GM18505 (cell line): ENCODE results near the gene PEDS1.
"Not testable (repeated sequence)": the region's sequence is repeated elsewhere in the genome, so short reads cannot be mapped to it uniquely, and the experiment has no call there.

Source experiments
- ATAC-seq: cut with Tn5 transposase; IDR thresholded peaks from one replicate; pipeline ENCODE4 v1.9.1; 2021; ENCODE audit not compliant: unreplicated experiment
- POLR2A ChIP-seq: IDR thresholded peaks from 4 replicates; pipeline ENCODE4 v1.6.1; 2011; ENCODE audit warnings: borderline replicate concordance; ENCODE audit not compliant: insufficient read depth, insufficient read length; ENCODE audit errors: extremely low read depth

PEDS1 gene

GRCh38 chr20:50138479-50139393 lies 14.8 kb downstream of the PEDS1 start:
- ATAC-seq, result no peak

GRCh38 chr20:50138120-50138478 lies 15.4 kb downstream of the PEDS1 start:
- no peak for TF ChIP-seq POLR2A
- ATAC-seq, result no peak

More at GRCh38 chr20:50138479-50139393, 14.8 kb downstream of the PEDS1 start:
- TF ChIP-seq POLR2A, result no peak

GRCh38 chr20:50137702-50138101 lies 15.8 kb downstream of the PEDS1 start:
- ATAC-seq, result not testable (repeated sequence)

GRCh38 chr20:50136822-50137599 lies 16.5 kb downstream of the PEDS1 start:
- no peak for ATAC-seq
- no peak for TF ChIP-seq POLR2A

- ATAC-seq, result not testable (repeated sequence)
Observed at GRCh38 chr20:50135157-50135556, 18.4 kb downstream of the PEDS1 start.

- no peak for ATAC-seq
- no peak for TF ChIP-seq POLR2A
Observed at GRCh38 chr20:50133474-50134217, 19.9 kb downstream of the PEDS1 start.

GRCh38 chr20:50133041-50133440 lies 20.5 kb downstream of the PEDS1 start:
- no peak for ATAC-seq
- no peak for TF ChIP-seq POLR2A

GRCh38 chr20:50130995-50131394 lies 22.5 kb downstream of the PEDS1 start:
- no peak for TF ChIP-seq POLR2A
- ATAC-seq, result no peak

GRCh38 chr20:50130356-50130723 lies 23.2 kb downstream of the PEDS1 start:
- TF ChIP-seq POLR2A, result no peak
- no peak for ATAC-seq

- ATAC-seq, result no peak
- TF ChIP-seq POLR2A, result no peak
Observed at GRCh38 chr20:50129662-50130355, 23.7 kb downstream of the PEDS1 start.

- ATAC-seq, result no peak
Observed at GRCh38 chr20:50128520-50128905, 25.0 kb downstream of the PEDS1 start.

GRCh38 chr20:50127587-50128519 lies 25.7 kb downstream of the PEDS1 start:
- no peak for TF ChIP-seq POLR2A
- ATAC-seq, result no peak

More at GRCh38 chr20:50128520-50128905, 25.0 kb downstream of the PEDS1 start:
- TF ChIP-seq POLR2A, result no peak

- ATAC-seq, result no peak
- no peak for TF ChIP-seq POLR2A
Observed at GRCh38 chr20:50126662-50127061, 26.9 kb downstream of the PEDS1 start.

GRCh38 chr20:50125279-50125678 lies 28.2 kb downstream of the PEDS1 start:
- no peak for ATAC-seq
- no peak for TF ChIP-seq POLR2A
